Measurements from ENCODE around the gene KCNQ4.

Gene KCNQ4

DNA sequence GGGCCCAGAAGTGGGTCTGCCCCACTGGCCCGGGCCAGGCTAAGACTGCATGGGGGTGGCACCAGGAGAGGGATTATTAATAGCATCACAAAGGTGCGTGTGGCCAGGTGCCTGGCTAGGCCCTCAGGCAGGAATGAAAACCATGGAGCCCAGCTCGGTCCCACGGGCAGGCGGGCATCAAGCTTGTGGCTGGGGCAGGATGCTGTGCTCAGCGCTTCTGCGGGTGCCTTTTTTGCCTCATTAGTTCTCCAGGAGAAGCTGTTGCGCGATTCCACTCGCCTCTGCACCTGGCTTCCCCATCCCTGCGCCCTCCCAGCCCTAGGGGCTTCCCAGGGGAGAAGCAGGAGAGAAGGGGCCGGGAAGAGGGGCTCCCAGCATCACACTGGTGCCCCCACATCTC, 39.3 kb downstream of the KCNQ4 start:
- no peak for DNase-seq

DNA sequence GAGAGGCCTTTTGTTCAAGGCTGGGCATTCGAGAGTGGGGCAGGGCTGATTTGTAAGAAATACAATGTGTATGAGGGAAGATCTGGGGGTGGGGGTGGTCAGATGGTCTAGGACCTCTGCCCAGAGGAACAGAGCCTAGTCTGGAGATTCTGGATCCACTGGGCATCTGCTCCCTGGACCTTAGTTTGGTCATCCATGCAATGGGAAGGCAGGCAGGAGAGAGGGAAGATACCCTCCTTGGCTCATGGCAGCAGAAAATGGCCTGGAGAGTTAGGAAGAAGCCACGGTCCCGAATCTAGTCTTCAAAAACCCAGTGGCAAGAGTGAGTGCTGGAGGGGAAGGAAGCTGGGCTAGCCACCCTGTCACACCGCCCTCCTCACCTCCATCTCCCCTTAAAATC, 39.8 kb downstream of the KCNQ4 start:
- no peak for DNase-seq

DNA sequence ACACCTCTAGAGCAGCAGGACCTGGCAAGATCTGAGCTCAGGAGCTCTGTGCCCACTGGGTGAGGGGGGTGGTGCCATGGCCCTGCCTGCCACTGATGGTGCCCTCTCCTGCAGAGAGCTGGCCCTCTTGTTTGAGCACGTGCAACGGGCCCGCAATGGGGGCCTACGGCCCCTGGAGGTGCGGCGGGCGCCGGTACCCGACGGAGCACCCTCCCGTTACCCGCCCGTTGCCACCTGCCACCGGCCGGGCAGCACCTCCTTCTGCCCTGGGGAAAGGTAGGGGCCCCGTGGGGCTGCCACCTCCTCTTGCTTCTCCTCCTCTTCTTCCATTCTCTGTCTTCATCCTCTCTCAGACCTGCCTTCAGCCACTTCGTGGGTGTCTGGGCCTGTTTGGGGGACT, 40.4 kb downstream of the KCNQ4 start:
- DNase-seq, result no peak

DNA sequence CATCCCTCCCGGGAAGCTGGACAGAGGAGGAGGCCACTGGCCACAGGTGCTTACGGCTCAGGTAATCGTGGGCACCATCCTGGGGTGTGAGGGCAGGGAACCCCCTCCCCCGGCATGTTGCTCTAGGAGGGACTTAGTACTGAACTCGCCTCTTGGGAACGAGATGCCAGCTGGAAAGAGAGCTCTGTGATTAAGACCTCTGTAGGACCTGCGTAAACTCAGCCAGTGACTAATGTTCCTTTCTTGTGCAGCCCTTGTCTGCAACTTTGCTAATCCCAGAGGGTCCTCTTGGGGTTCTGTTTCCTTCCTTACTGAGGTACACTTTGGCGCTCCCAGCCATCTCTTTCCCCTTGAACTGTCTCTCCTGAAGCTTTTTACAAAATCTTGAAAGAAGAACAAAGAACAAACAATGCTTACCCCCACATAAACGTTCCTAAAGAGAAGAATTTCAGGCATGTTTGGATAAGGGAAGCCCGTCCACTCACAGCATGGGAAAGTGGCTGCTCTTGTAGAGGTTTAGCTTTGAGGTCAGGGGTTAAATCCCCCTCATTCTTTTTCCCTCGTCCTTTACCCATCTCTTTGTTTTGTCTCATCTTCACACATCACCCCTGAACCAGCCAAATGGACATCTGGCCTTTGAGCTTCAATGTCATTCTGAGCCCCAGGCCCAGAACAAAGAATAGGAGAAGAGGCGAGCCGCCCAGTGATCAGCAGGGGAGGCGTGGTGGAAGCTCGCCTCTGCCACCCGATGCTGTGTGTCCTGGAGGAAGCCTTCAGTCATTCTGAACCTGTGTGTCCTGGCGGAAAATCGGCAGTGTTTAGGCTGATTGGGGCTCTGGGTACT, 41.2 kb downstream of the KCNQ4 start:
- DNase-seq, result no peak

DNA sequence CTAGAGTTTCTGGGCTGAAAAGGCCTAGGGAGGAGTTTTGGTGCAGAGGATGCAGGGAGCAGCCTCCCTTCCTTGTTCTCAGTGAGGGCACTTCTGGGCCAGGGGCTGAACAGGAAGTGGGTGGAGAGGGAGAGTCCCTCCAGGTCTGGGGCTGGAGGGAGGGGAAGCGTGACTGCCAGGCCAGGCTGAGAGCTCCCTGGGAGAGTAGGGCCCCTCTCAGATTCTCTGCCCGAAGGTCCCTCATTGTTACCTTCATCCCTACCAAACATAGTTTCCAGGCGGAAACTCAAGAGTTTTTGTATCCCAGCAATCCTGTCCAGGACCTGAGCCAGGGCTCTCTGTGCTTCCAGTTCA, 41.8 kb downstream of the KCNQ4 start:
- no peak for DNase-seq

DNA sequence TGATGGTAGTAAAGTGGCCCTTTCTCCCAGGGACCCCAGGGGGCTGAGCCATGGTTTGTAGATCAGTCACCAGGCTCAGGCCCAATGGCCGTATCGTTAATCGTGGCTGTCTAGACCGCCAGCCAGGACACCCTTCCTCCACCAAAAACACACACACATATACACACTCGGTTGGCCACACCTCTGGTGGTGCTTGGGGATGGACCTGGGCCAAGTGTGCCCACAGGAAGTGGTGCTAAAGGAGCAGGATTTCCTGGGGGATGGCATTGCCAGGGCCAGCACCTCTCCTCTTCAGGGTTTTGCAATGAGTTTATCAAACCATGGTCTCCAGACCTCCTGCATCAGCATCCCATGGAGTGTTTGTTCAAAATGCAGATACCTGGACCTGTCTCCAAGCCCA, 42.4 kb downstream of the KCNQ4 start:
- DNase-seq, result no peak

DNA sequence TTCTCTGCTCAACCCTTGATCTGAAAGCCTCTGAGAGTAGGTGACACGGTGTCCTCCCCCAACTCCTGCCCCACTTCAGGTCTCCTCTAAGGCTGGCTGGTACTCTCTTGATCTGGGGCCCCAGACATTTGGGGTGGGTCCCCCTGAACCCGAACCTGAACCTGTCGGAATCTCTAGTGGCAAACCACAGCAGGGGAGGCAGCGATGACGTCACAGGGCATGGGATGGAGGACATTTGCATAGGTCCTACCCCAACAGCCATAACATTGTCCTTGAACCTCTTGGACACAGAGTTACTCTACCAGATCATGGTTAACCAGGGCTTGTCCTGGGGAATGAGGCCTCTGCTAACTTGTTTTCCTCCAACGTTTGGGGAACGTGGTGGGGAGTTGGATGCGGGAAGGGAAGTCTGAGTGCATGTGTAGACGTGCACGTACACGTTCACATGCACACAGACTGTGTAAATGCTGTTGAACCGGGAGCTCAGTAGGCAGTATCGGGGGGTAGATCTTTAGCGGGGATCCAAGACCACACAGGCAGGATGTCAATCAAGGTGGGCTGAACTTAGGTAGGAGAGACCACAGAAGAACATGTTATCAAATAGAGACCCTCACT, 46.2 kb downstream of the KCNQ4 start:
- no peak for DNase-seq

DNA sequence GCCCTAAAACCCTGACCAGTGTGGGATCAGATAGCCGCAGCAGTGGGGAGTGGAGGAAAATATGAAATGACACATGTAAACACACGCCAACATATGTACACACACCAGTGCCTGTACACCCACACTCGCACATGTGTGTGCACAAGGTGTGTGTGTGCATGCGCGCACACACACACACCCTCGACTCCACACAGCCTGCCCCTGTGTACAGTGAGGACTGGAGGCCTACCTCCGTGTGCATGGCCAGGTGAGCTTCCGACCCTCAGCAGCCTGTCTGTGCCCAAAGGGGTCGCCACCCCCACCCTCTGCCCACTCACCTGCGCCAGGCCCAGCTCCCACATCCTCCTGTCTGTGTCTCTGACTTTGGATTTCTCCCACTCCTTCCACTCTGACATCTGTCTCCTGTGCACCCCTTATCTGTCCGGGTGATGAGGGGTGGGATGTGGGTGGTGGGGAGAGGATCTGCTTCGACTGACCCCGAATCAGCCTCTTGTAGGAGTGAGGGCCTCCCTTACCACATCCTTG, 46.9 kb downstream of the KCNQ4 start:
- no peak for DNase-seq

DNA sequence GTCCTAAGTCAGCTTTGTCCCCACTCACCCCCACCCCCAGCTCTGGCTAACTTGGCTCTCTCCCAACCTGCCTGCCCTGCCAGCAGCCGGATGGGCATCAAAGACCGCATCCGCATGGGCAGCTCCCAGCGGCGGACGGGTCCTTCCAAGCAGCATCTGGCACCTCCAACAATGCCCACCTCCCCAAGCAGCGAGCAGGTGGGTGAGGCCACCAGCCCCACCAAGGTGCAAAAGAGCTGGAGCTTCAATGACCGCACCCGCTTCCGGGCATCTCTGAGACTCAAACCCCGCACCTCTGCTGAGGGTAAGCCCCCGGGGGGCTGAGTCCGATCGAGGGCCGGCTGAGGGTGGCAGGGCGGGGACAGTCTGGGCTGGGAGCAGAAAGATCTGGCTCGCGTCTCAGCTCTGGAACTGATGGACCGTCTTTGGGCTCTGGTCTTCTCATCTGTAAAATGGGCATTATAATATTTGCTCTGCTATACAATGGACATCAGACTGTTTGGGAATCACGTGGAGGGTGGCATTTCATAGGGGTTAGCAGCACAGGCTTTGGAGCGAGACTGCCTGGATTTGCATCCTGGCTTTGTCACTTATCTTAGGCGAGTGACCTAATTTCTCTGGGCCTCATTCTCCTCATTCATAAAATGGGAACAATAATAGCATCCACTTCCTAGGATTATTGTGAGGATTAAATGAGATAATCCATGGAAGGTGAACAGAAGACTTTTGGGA, 47.6 kb downstream of the KCNQ4 start:
- DNase-seq, result no peak

DNA sequence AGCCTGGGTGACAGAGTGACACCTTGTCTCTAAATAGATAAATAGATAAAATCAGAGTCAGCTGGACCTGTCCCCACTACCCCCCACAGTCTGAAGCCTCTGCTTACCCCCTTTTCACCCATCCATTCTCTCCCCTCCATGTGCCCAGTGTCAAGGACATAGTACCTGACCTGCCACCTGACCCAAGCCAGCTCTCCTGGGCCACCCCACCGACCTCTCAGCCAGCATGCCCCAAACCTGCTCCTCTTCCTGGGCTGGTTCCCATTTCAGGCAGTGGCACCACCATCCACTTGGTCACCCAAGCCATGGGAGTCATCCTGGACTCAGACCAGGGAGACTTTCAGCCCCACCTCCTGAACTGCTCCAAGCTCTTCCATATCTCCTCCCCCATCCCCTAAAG, 50.4 kb downstream of the KCNQ4 start:
- DNase-seq, result no peak

DNA sequence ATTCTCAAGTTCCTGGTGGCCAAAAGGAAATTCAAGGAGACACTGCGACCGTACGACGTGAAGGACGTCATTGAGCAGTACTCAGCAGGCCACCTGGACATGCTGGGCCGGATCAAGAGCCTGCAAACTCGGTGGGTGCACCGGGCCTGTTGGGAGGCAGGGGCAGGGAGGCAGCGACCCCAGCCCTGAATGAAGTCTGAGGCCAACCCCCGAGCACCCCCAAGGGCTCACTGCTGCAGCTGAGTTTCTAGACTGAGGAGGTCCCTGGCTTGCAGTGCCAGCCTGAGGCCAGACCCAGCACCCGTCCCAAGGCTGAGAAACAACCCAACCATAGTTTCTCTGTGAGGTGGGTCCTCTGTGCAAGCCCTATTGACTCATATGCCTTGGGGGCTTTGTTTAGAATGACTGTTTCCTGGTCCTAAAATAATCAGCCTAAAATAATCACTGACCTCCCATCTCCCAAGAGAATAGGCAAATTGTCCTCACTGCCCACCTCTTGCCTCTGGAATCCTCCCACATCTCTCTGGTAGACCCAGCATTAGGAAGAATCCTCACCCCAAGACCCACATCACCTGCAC, 51.5 kb downstream of the KCNQ4 start:
- no peak for DNase-seq

DNA sequence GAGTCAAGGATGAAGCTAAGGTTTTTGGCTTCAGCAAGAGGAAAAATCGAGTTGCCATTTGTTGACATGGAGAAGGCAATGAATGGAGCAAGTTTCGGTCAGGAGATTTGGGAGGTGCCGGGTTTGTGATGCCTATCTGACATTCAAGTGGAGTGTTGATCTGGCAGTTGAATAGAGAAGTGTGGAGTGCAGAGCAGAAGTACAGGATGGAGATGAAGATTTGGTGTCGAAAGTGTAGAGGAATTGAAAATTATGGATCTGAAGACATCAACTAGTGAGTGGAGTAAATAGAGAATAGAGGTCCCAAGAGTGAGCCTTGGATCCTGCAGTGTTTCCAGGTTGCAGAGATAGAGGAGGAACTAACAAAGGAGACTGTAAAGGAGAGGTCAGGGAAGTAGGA, 52.7 kb downstream of the KCNQ4 start:
- no peak for DNase-seq

DNA sequence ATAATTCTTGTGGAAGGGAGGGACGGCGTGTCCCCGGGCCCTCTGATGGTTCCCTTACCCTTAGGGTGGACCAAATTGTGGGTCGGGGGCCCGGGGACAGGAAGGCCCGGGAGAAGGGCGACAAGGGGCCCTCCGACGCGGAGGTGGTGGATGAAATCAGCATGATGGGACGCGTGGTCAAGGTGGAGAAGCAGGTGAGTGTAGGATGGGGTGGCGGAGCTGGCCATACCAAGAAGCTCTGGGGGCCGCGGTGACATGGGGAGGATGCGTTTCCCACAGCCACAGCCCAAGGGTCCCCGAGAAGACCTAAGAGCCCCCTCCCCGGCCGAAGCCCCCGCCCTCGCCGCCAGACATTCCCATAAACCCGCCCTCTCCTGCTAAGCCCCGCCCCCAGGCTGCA, 54.0 kb downstream of the KCNQ4 start:
- DNase-seq, result no peak

DNA sequence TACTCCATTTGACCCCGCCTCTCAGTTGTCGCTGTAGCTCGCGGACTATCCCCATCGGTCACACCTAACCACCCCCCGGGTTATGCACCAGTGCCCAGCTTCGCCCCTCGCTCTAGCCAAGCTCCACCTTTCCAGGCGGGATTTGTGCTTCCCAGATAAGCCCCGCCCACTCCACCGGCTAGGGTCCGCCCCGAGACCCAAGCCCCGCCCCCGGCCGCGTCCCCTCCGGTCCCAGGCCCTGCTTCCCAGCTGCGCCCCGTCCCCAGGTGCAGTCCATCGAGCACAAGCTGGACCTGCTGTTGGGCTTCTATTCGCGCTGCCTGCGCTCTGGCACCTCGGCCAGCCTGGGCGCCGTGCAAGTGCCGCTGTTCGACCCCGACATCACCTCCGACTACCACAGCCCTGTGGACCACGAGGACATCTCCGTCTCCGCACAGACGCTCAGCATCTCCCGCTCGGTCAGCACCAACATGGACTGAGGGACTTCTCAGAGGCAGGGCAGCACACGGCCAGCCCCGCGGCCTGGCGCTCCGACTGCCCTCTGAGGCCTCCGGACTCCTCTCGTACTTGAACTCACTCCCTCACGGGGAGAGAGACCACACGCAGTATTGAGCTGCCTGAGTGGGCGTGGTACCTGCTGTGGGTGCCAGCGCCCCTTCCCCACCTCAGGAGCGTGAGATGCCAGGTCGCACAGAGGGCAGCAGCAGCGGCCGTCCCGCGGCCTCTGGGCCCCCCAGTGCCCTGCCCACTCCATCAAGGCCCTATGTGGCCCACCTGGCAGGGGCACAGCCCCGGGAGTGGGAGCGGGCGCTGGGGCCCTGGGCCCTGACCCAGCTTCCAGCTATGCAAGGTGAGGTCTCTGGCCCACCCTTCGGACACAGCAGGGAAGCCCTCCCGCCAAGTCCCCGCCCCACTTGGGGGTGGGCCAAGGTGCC, 54.7 kb downstream of the KCNQ4 start:
- DNase-seq, result no peak

DNA sequence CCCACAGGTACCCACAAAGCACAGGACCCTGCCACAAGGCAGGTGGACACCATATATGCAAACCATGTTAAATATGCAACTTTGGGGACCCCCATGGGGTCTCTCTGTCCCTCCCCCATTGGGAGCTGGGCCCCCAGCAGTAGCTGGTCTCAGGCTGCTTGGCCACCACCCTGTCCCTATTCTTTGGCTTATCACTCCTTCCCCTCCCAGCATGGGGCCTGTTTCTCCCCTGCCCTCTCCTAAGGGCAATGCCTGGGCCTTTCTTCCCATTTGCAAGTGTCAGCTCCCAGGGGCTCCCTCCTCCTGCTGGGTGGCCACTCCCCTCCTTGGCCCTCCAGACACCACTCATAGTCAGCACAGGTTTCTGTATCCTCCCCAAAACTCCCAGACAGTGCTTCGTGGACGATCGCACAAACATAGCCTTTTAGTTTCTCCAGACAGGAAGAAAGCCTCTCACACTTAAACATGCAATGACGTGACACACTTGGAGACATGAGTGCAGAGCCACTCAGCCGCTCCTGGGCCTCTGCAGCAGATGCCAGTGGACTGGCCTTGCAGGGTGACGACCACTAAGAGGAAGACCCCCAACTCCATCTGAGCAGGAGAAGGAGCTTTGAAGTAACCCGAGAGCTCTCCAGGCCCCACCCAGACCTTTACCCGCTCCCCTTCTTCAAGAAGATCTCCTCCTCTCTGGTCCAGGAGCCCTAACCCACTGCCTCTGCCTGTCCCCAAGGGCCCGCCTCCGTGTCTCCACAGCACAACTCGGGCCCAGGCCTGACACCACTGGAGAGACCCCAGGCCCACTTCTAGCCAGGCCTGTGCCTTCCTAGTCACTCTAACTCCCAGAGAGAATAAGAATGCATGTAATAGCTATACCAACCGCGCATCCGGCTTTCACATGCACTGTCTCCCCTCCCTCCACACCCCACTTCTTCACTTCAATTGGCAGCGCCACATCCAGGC, 55.7 kb downstream of the KCNQ4 start:
- DNase-seq, result no peak

DNA sequence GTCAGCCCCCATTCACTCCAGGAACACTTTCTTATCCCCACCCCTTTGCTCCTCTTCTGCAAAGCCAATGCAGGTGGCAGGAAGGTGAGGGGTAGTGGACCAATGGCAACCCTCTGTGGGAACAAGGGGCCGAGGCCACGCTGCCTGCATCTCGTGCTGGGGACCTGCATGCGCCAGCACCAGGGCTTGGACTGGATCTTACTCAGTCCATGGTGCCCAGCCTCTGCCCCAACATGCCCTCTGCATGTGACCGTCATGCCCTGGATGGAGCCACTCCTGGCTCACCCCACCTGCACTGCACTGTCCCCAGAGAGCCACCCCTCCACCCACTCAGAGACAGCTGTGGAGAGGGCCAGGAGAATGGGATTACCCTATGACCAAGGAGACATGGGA, 56.4 kb downstream of the KCNQ4 start:
- no peak for DNase-seq

DNA sequence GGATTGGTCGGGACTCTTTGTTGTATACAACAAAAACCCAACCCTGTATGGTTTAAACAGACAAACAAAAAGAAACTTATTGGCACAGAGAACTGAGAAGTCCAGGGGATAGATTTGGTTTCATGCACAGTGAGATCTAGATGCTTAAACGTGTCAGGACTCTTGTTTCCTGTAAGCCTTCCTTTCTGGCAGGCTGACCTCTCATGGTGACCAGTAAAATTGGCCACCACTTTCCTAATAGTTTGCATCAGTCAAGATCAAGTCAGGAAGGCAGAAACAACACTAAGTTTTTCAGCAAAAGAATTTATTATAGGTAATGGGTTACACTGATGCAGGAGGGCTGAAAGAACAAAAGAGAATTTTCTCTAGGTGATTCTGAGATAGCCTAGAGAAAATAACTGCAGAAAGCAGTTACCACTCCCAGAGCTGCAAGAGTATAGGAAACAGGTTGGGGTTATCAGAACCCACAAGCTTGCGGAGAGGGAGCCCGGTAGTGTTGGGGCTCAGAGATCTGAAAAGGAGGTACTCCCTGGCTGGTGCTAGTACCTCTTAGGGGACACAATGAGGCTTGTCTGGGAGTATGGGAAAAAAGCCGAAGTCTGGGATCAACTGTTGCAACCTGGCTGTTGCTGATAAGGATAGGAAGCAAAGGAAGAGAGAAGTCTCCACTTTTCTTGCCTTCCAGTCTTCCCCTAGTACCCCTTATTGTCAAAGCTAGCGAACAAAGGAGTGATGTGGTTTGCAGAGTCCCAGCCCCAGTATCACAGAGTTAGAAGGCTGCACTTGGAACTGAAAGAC, 57.1 kb downstream of the KCNQ4 start:
- no peak for DNase-seq

DNA sequence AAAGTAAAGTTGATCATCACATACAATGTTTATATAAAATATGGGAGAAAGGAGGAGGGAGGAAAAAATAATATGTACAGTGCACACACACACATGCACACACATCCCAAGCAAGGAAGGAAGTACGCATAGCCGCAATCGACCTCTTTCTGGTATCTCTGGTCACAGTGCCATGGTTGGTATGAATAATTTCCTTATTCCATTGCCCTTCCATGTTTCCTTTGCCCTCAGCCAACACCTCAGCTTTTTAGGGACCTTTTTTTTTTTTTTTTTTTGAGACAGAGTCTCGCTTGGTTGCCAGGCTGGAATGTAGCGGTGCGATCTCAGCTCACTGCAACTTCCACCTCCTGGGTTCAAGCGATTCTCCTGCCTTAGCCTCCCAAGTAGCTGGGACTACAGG, 58.0 kb downstream of the KCNQ4 start:
- DNase-seq, result no peak

DNA sequence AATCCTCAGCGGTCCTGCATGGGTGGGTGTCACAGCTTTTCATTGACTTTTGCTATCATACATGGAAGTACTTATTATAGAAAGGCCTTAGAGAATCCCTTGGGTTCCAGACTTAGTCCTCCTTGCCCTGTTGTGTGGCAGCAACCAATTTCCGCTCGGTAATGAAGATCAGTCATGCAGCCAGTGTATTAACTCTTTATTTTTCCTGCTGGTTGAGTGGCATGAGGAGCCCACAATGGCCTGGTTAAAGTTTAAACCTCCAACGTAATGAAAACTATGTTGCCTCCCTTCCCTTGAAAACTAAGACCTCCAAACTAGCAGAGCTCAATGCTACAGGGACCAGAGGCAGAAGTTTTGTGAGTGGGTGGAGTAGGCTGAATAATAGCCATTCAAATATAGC, 58.6 kb downstream of the KCNQ4 start:
- no peak for DNase-seq

DNA sequence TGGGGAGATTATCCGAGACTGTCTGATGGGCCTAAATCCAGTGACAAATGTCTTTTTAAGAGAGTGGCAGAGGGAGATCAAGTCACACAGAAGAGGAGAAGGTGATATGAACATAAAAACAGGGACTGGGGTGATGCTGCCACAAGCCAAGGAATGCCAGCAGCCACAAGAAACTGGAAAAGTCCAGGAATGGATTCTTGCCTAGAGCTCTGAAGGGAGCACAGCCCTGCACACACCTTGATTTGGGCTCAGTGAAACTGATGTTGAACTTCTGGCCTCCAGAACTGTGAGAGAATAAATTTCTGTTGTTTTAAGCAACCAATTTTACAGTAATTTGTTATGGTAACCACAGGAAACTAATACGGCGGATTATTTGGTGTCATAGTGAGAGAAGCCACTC, 59.1 kb downstream of the KCNQ4 start:
- DNase-seq, result no peak

Data from DMS79 (cell line).